ENCODE measurements around the gene FHIT. TPM values are rescaled to one million over a fixed set of nuclear protein-coding genes. Genes with fewer than 3 reads are reported as not detected.

Gene FHIT
- total and polyA plus RNA-seq, 2 experiments from 2014 or later, result 9.7 to 16.2 TPM

DNA sequence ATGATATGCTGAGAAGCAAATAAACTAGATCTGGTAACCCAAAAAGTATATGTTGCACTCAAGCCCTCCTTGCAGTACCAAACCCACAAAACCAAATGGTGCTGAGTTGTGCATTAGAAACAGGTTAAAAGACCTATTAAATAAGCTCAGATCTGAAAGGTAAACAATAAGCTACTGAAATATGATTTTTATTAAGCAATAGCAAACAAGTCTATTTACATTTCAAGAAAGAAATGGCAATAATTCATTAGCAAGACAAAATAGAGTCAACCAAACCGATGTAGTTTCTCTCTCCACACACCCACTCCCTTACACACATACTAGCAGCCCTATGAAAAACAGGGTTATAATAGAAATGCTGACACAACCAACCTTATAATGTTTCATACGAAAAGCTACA lies 760.3 kb downstream of the FHIT start:
- DNase-seq (ENCODE audit: low spot score), result no peak
- Histone ChIP-seq H3K27ac (no peak overlapping the region), H3K9me2 (replicated peaks; ENCODE audit: insufficient read depth) (no peaks in the 10 kb centered on the region), H2AFZ (no peak overlapping the region), H3K4me1 (ENCODE audit: insufficient read depth) (no peaks in the 10 kb centered on the region), H3K27me3 (no peaks in the 10 kb centered on the region), H3K36me3 (replicated peaks; ENCODE audit: insufficient read depth, low read depth) (no peaks in the 10 kb centered on the region), H3K4me2 (no peak overlapping the region), H3K9me3 (ENCODE audit: low read depth) (no peaks in the 10 kb centered on the region), H4K20me1 (ENCODE audit: insufficient read depth, poor library complexity, severe bottlenecking) (no peaks in the 10 kb centered on the region), H3K79me2 (no peaks in the 10 kb centered on the region), H3K4me3 (no peak overlapping the region)
- 91% methylated on average over 2 of the region's 2 CpGs for WGBS (ENCODE audit: low lambda C conversion rate, missing lambda C conversion rate)
- TF ChIP-seq EZH2phosphoT487 (IDR thresholded peaks at IDR 0.05; ENCODE audit: low read depth, severe bottlenecking, unreplicated experiment), result no peak
- TF ChIP-seq, protein P1, sequence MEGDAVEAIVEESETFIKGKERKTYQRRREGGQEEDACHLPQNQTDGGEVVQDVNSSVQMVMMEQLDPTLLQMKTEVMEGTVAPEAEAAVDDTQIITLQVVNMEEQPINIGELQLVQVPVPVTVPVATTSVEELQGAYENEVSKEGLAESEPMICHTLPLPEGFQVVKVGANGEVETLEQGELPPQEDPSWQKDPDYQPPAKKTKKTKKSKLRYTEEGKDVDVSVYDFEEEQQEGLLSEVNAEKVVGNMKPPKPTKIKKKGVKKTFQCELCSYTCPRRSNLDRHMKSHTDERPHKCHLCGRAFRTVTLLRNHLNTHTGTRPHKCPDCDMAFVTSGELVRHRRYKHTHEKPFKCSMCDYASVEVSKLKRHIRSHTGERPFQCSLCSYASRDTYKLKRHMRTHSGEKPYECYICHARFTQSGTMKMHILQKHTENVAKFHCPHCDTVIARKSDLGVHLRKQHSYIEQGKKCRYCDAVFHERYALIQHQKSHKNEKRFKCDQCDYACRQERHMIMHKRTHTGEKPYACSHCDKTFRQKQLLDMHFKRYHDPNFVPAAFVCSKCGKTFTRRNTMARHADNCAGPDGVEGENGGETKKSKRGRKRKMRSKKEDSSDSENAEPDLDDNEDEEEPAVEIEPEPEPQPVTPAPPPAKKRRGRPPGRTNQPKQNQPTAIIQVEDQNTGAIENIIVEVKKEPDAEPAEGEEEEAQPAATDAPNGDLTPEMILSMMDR (IDR thresholded peaks at IDR 0.05; ENCODE audit: poor library complexity), result no peak
- TF ChIP-seq EZH2 (IDR thresholded peaks at IDR 0.05; ENCODE audit: borderline replicate concordance), result no peak

DNA sequence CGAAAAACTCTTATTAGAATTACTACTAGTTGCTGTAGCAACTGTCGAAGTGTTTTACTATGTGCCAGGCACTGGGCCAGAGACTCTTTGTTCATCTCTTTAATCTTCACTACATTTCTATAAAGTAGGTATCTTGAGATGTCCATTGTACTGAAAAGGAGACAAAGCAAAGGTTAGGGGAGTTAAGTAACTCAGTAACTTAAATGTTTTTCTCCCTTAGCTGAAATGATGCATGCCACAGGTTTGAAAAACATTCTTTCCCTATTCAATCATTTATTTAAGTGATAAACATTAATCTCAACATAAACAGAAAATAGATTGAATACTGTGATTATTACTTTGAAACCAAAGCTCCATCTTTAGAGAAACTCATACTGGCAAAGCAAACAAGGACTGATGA lies 776.2 kb downstream of the FHIT start:
- Histone ChIP-seq H3K36me3 (replicated peaks; ENCODE audit: insufficient read depth, low read depth) (no peaks in the 10 kb centered on the region), H3K79me2 (no peaks in the 10 kb centered on the region), H3K4me3 (no peak overlapping the region), H3K9me3 (ENCODE audit: low read depth) (no peaks in the 10 kb centered on the region), H3K9me2 (replicated peaks; ENCODE audit: insufficient read depth) (no peaks in the 10 kb centered on the region), H3K4me1 (ENCODE audit: insufficient read depth) (no peaks in the 10 kb centered on the region), H2AFZ (no peak overlapping the region), H4K20me1 (ENCODE audit: insufficient read depth, poor library complexity, severe bottlenecking) (no peaks in the 10 kb centered on the region), H3K4me2 (no peak overlapping the region), H3K27me3 (no peaks in the 10 kb centered on the region), H3K27ac (no peak overlapping the region)
- WGBS (ENCODE audit: low lambda C conversion rate, missing lambda C conversion rate), result 67% methylated on average over 2 of the region's 2 CpGs
- DNase-seq (ENCODE audit: low spot score), result no peak
- no peak for TF ChIP-seq EZH2phosphoT487 (IDR thresholded peaks at IDR 0.05; ENCODE audit: low read depth, severe bottlenecking, unreplicated experiment)
- TF ChIP-seq EZH2 (IDR thresholded peaks at IDR 0.05; ENCODE audit: borderline replicate concordance), result no peak
- TF ChIP-seq, protein P1 (IDR thresholded peaks at IDR 0.05; ENCODE audit: poor library complexity), result no peak

GRCh38 chr3:60469481-60469880 lies 781.8 kb downstream of the FHIT start:
- no peak overlapping the region for H2AFZ ChIP-seq
- no peaks in the 10 kb centered on the region for H3K9me2 ChIP-seq (replicated peaks; ENCODE audit: insufficient read depth)
- no peak overlapping the region for H3K4me2 ChIP-seq
- H3K36me3 ChIP-seq (replicated peaks; ENCODE audit: insufficient read depth, low read depth), result no peaks in the 10 kb centered on the region
- H3K79me2 ChIP-seq, result no peaks in the 10 kb centered on the region
- 95% methylated on average over 1 of the region's 1 CpG for WGBS (ENCODE audit: low lambda C conversion rate, missing lambda C conversion rate)
- no peak overlapping the region for H3K4me3 ChIP-seq
- no peaks in the 10 kb centered on the region for H3K9me3 ChIP-seq (ENCODE audit: low read depth)
- TF ChIP-seq EZH2 (IDR thresholded peaks at IDR 0.05; ENCODE audit: borderline replicate concordance), result no peak
- TF ChIP-seq EZH2phosphoT487 (IDR thresholded peaks at IDR 0.05; ENCODE audit: low read depth, severe bottlenecking, unreplicated experiment), result no peak
- TF ChIP-seq, protein P1 (IDR thresholded peaks at IDR 0.05; ENCODE audit: poor library complexity), result no peak
- no peaks in the 10 kb centered on the region for H3K27me3 ChIP-seq
- no peaks in the 10 kb centered on the region for H3K4me1 ChIP-seq (ENCODE audit: insufficient read depth)
- no peaks in the 10 kb centered on the region for H4K20me1 ChIP-seq (ENCODE audit: insufficient read depth, poor library complexity, severe bottlenecking)
- H3K27ac ChIP-seq, result no peak overlapping the region
- no peak for DNase-seq (ENCODE audit: low spot score)

DNA sequence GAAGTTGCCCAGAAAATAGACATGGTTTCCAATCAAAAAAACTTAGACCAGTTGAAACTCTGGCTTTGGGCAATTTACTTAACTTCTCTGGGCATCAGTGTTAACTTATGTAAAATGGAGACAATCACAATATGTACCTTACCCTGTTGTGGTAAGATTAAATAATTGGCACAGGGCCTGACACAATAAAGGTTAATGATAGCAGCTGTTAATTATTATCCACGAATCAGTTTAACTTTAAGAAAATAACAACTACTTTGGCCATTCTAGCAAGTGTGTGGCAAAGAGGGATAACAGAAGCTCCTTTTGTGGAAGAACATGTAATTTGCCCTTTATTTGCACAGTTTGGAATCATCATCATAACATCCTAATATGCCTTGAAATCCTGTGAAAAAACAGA lies 787.6 kb downstream of the FHIT start:
- Histone ChIP-seq H3K9me2 (replicated peaks; ENCODE audit: insufficient read depth) (no peaks in the 10 kb centered on the region), H3K4me1 (ENCODE audit: insufficient read depth) (no peaks in the 10 kb centered on the region), H3K4me3 (no peak overlapping the region), H3K79me2 (no peaks in the 10 kb centered on the region), H3K27ac (no peak overlapping the region), H2AFZ (no peak overlapping the region), H3K27me3 (no peaks in the 10 kb centered on the region), H4K20me1 (ENCODE audit: insufficient read depth, poor library complexity, severe bottlenecking) (no peaks in the 10 kb centered on the region), H3K4me2 (no peak overlapping the region), H3K36me3 (replicated peaks; ENCODE audit: insufficient read depth, low read depth) (no peaks in the 10 kb centered on the region), H3K9me3 (ENCODE audit: low read depth) (no peaks in the 10 kb centered on the region)
- 73% methylated on average over 1 of the region's 1 CpG for WGBS (ENCODE audit: low lambda C conversion rate, missing lambda C conversion rate)
- TF ChIP-seq, protein P1 (IDR thresholded peaks at IDR 0.05; ENCODE audit: poor library complexity), result no peak
- no peak for TF ChIP-seq EZH2phosphoT487 (IDR thresholded peaks at IDR 0.05; ENCODE audit: low read depth, severe bottlenecking, unreplicated experiment)
- TF ChIP-seq EZH2 (IDR thresholded peaks at IDR 0.05; ENCODE audit: borderline replicate concordance), result no peak
- DNase-seq (ENCODE audit: low spot score), result no peak

Data from hepatocyte (in vitro differentiated cells).